Esophagus squamous epithelium (tissue), 4 donors: Measurements from ENCODE around the gene SLC2A8.

ENCODE experiments used
- POLR2A ChIP-seq, 4 donors: fragments of 450-650 bp; IDR thresholded peaks; one replicate each; pipeline ENCODE4 v1.6.1; 2017; ENCODE audit warnings: antibody characterized with exemption in 4 of 4, mild to moderate bottlenecking in 4 of 4, moderate library complexity in 3 of 4
- TF ChIP-seq, protein P1 (sequence below), 6 experiments: fragments of 450-650 bp in 4 of 6; fragments of 200-600 bp in 2 of 6; sonication (generic) in 2 of 6; IDR thresholded peaks; one replicate each; pipeline ENCODE4 v1.5.1; 2016 to 2019; ENCODE audit warnings: antibody characterized with exemption in 6 of 6, mild to moderate bottlenecking in 4 of 6, moderate library complexity in 4 of 6

DNA sequence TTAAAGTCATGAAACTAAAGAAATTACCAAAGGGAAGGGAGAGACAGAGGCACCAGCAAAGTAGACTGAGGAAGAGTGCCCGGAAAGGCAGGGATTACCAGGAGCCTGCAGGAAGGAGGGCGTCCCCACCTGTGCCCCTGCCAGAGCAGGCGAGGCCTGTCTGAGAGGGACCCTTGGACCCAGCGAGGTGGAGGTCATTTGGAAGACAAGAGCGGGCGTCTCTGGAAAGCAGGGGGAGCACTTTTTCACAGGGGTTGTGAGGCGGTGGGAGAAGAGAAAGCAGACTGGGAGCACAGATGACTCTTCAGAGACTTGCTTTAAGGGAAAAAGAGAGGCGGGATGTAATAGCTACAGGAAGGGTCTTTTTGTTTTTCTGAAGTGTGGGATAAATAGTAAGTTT, 27.5 kb upstream of the SLC2A8 start:
- TF ChIP-seq, protein P1, sequence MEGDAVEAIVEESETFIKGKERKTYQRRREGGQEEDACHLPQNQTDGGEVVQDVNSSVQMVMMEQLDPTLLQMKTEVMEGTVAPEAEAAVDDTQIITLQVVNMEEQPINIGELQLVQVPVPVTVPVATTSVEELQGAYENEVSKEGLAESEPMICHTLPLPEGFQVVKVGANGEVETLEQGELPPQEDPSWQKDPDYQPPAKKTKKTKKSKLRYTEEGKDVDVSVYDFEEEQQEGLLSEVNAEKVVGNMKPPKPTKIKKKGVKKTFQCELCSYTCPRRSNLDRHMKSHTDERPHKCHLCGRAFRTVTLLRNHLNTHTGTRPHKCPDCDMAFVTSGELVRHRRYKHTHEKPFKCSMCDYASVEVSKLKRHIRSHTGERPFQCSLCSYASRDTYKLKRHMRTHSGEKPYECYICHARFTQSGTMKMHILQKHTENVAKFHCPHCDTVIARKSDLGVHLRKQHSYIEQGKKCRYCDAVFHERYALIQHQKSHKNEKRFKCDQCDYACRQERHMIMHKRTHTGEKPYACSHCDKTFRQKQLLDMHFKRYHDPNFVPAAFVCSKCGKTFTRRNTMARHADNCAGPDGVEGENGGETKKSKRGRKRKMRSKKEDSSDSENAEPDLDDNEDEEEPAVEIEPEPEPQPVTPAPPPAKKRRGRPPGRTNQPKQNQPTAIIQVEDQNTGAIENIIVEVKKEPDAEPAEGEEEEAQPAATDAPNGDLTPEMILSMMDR (IDR thresholded peaks at IDR 0.05), result no peak
- TF ChIP-seq POLR2A (IDR thresholded peaks at IDR 0.05), result no peak
